GM18868 (cell line): Measurements from ENCODE around the gene SATB2.

Experiments
- ATAC-seq: cut with Tn5 transposase; IDR thresholded peaks from one replicate; pipeline ENCODE4 v1.9.1; 2021; ENCODE audit warnings: mild to moderate bottlenecking, moderate library complexity; ENCODE audit not compliant: unreplicated experiment

Gene SATB2

GRCh38 chr2:199455210-199455544, 2.6 kb downstream of the SATB2 start:
- ATAC-seq = no peak

GRCh38 chr2:199452991-199453379, 4.8 kb downstream of the SATB2 start:
- ATAC-seq = no peak

- no peak for ATAC-seq
These were observed 5.3 kb downstream of the SATB2 start for GRCh38 chr2:199452260-199452990.

GRCh38 chr2:199449956-199450355, 7.8 kb downstream of the SATB2 start:
- no peak for ATAC-seq

GRCh38 chr2:199449455-199449854, 8.3 kb downstream of the SATB2 start:
- no peak for ATAC-seq

- ATAC-seq = no peak
These were observed 10.7 kb downstream of the SATB2 start for GRCh38 chr2:199446996-199447576.

GRCh38 chr2:199444749-199445148, 13.0 kb downstream of the SATB2 start:
- ATAC-seq = no peak

- ATAC-seq = no peak
These were observed 14.1 kb downstream of the SATB2 start for GRCh38 chr2:199443589-199444130.

GRCh38 chr2:199442173-199442572, 15.6 kb downstream of the SATB2 start:
- ATAC-seq = no peak

GRCh38 chr2:199441759-199442158, 16.0 kb downstream of the SATB2 start:
- ATAC-seq = no peak

- ATAC-seq = no peak
These were observed 17.6 kb downstream of the SATB2 start for GRCh38 chr2:199440118-199440517.

- ATAC-seq = no peak
These were observed 18.2 kb downstream of the SATB2 start for GRCh38 chr2:199439542-199439941.

GRCh38 chr2:199439066-199439465, 18.7 kb downstream of the SATB2 start:
- no peak for ATAC-seq

GRCh38 chr2:199434555-199434954, 23.2 kb downstream of the SATB2 start:
- ATAC-seq = no peak

GRCh38 chr2:199433204-199433832, 24.4 kb downstream of the SATB2 start:
- ATAC-seq = peak; percentile 97

GRCh38 chr2:199431746-199432213, 26.0 kb downstream of the SATB2 start:
- ATAC-seq = no peak

- no peak for ATAC-seq
These were observed 27.5 kb downstream of the SATB2 start for GRCh38 chr2:199430214-199430613.

GRCh38 chr2:199428291-199428690, 29.4 kb downstream of the SATB2 start:
- no peak for ATAC-seq

- ATAC-seq = peak; percentile 80
These were observed 33.6 kb downstream of the SATB2 start for GRCh38 chr2:199424160-199424559.

GRCh38 chr2:199419428-199419827, 38.3 kb downstream of the SATB2 start:
- ATAC-seq = no peak

- ATAC-seq = no peak
These were observed 43.3 kb downstream of the SATB2 start for GRCh38 chr2:199414465-199414864.

GRCh38 chr2:199414001-199414400, 43.7 kb downstream of the SATB2 start:
- ATAC-seq = no peak
